Stomach (tissue), 9 donors: ENCODE measurements around the gene MCF2L. TPM values are rescaled to one million over a fixed set of nuclear protein-coding genes. Genes with fewer than 3 reads are reported as not detected.

Experiments used
- DNase-seq, 2 donors: peaks; one replicate each; pipeline versions ENCODE4 v3.0.0 to v3.0.0-alpha.2; 2013 to 2019
- H3K27ac ChIP-seq, 5 donors: fragments of 200-600 bp in 4 of 5; sonication (generic) in 4 of 5; one replicate each; pipeline ENCODE4 v1.5.1; 2013 to 2019; ENCODE audit warnings: mild to moderate bottlenecking in 1 of 5, moderate library complexity in 1 of 5
- H3K27me3 ChIP-seq, 3 donors: fragments of 200-600 bp; sonication (generic); one replicate each; pipeline ENCODE4 v1.5.1; 2017 to 2019; ENCODE audit warnings: mixed run types in 1 of 3
- H3K36me3 ChIP-seq, 4 donors: fragments of 200-600 bp; sonication (generic); 1 replicate in 3 of 4; 2 replicates in 1 of 4; pipeline ENCODE4 v1.5.1; 2016 to 2019
- H3K4me1 ChIP-seq, 4 donors: fragments of 200-600 bp; sonication (generic); one replicate each; pipeline ENCODE4 v1.5.1; 2016 to 2019
- H3K4me3 ChIP-seq, 4 donors: fragments of 200-600 bp; sonication (generic) in 3 of 4; one replicate each; pipeline ENCODE4 v1.5.1; 2016 to 2019; ENCODE audit warnings: mild to moderate bottlenecking in 1 of 4
- H3K9me3 ChIP-seq, 4 donors: fragments of 200-600 bp; sonication (generic); one replicate each; pipeline ENCODE4 v1.5.1; 2016 to 2019
- EP300 ChIP-seq: sonication (generic); formaldehyde crosslinking; IDR thresholded peaks from one replicate; pipeline ENCODE4 v1.6.1; 2017; ENCODE audit warnings: antibody characterized with exemption
- POLR2A ChIP-seq, 4 donors: fragments of 450-650 bp; IDR thresholded peaks; one replicate each; pipeline ENCODE4 v1.6.1; 2016; ENCODE audit warnings: antibody characterized with exemption in 4 of 4, control low read depth in 2 of 4, mild to moderate bottlenecking in 1 of 4, moderate library complexity in 1 of 4
- POLR2AphosphoS5 ChIP-seq, 3 donors: sonication (generic); formaldehyde crosslinking; IDR thresholded peaks; one replicate each; pipeline ENCODE4 v1.6.1; 2016; ENCODE audit warnings: antibody characterized with exemption in 3 of 3
- WGBS, 5 donors: extraction: QIAGEN DNeasy Blood & Tissue Kit in 3 of 5; methylation state at CpG; one replicate each; pipeline versions ENCODE4 v1.1.5 to v1.1.7; 2013 to 2018; 5-methylcytosine and 5-hydroxymethylcytosine counted together
- intact Hi-C: fragments of 100-400 bp; cut with DNase I; formaldehyde crosslinking; loops from one replicate; pipeline ENCODE4 v1.15.1; 2023; ENCODE audit warnings: low total_unique reads
- polyA plus RNA-seq, 3 donors: library from polyadenylated mRNA; stranded (reverse); fragments of 200-250 nt; gene quantifications; one replicate each; pipeline ENCODE4 v1.2.3, GENCODE V29; 2013
- total RNA-seq, 5 donors: library from RNA; depleted of rRNA; stranded (reverse); fragments of >200 nt; gene quantifications; one replicate each; pipeline versions ENCODE4 v1.1.0 to v1.2.3, GENCODE V29; 2014 to 2016
- TF ChIP-seq, protein P1 (sequence below), 7 experiments: fragments of 450-650 bp in 4 of 7; fragments of 200-600 bp in 3 of 7; sonication (generic) in 3 of 7; IDR thresholded peaks; one replicate each; pipeline ENCODE4 v1.5.1; 2016 to 2019; ENCODE audit warnings: antibody characterized with exemption in 7 of 7, control low read depth in 2 of 7, mild to moderate bottlenecking in 1 of 7
- donor health status: healthy with polysubstance abuse.
- donor health status: Bipolar disorder and iron deficiency.
- donor health status: healthy.

Gene MCF2L
- total and polyA plus RNA-seq, 8 donors: 10.8 to 363 (median 39.4) TPM

GRCh38 chr13:113040031-113040430, 71.0 kb downstream of the MCF2L start:
- H3K27ac ChIP-seq: no peak overlapping the region
- intact Hi-C loops: no loop called here
- H3K27me3 ChIP-seq: peaks cover 0 to 12% (median 0%) of the 10 kb centered on the region in 3 donors
- TF ChIP-seq EP300: no peak
- no peak for TF ChIP-seq POLR2A (IDR thresholded peaks at IDR 0.05)
- TF ChIP-seq POLR2AphosphoS5 (IDR thresholded peaks at IDR 0.05): no peak
- TF ChIP-seq, protein P1, sequence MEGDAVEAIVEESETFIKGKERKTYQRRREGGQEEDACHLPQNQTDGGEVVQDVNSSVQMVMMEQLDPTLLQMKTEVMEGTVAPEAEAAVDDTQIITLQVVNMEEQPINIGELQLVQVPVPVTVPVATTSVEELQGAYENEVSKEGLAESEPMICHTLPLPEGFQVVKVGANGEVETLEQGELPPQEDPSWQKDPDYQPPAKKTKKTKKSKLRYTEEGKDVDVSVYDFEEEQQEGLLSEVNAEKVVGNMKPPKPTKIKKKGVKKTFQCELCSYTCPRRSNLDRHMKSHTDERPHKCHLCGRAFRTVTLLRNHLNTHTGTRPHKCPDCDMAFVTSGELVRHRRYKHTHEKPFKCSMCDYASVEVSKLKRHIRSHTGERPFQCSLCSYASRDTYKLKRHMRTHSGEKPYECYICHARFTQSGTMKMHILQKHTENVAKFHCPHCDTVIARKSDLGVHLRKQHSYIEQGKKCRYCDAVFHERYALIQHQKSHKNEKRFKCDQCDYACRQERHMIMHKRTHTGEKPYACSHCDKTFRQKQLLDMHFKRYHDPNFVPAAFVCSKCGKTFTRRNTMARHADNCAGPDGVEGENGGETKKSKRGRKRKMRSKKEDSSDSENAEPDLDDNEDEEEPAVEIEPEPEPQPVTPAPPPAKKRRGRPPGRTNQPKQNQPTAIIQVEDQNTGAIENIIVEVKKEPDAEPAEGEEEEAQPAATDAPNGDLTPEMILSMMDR (IDR thresholded peaks at IDR 0.05): no peak
- peaks cover 0 to 7% (median 5%) of the 10 kb centered on the region in 4 donors for H3K4me1 ChIP-seq
- 83 to 89% (median 87%) methylated on average over 7 to 8 of the region's 8 CpGs for WGBS, 5 donors
- no peak for DNase-seq
- peaks cover 0 to 7% (median 2%) of the 10 kb centered on the region in 4 donors for H3K36me3 ChIP-seq
- no peak overlapping the region for H3K4me3 ChIP-seq
- H3K9me3 ChIP-seq: no peaks in the 10 kb centered on the region

DNA sequence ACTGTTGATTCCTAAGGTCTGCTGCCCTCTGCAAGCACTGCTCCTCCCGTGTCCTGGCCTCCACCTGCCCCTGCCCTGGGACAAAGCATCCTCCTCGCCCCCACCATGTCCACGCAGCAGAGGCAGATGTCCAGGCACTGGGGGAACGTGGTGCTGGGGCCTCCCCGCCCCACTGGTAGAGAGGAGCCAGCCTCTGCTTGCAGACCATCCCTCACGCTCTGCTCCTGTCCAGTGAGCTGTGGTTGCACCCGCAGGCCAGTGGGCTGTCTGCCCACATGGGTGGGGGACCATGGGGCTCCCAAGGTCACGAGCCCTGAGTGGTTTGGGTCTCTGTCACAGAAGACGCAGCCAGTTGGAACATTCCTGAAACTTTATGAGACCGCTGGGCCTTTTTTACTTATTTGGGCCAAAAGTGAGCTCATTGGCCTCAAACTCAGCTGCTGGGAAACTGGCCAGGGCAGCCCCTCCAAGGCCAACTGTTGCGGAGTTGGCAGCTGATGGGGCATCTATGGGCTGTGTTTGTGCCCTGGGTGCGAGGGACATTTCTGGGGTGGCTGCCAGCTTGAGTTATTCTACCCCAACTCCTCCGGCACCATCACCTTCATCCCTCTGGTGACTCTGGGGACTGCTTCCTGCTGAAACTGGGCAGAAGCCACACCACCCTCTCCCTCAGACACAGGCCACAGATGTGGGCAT, 71.7 kb downstream of the MCF2L start:
- Histone ChIP-seq H3K27me3 (peaks cover 0 to 12% (median 0%) of the 10 kb centered on the region in 3 donors), H3K36me3 (peaks cover 0 to 14% (median 5%) of the 10 kb centered on the region in 4 donors), H3K4me3 (no peak overlapping the region), H3K27ac (no peak overlapping the region), H3K4me1 (no peaks in the 10 kb centered on the region), H3K9me3 (no peaks in the 10 kb centered on the region)
- WGBS, 5 donors: 76 to 92% (median 85%) methylated on average over 9 to 13 of the region's 13 CpGs
- intact Hi-C loops: no loop called here
- DNase-seq: no peak
- TF ChIP-seq EP300 (no peak), POLR2AphosphoS5 (IDR thresholded peaks at IDR 0.05) (no peak), POLR2A (IDR thresholded peaks at IDR 0.05) (no peak)
- TF ChIP-seq, protein P1 (IDR thresholded peaks at IDR 0.05): no peak

- intact Hi-C loops: no loop called here
- no peak overlapping the region for H3K27ac ChIP-seq
- peaks cover 0 to 20% (median 10%) of the 10 kb centered on the region in 4 donors for H3K36me3 ChIP-seq
- DNase-seq: no peak
- H3K27me3 ChIP-seq: peaks cover 0 to 12% (median 0%) of the 10 kb centered on the region in 3 donors
- 64 to 85% (median 83%) methylated on average over 4 to 11 of the region's 11 CpGs for WGBS, 5 donors
- TF ChIP-seq EP300 (no peak), POLR2AphosphoS5 (IDR thresholded peaks at IDR 0.05) (no peak), POLR2A (IDR thresholded peaks at IDR 0.05) (no peak)
- TF ChIP-seq, protein P1 (IDR thresholded peaks at IDR 0.05): no peak
- no peaks in the 10 kb centered on the region for H3K9me3 ChIP-seq
- no peak overlapping the region for H3K4me3 ChIP-seq
- H3K4me1 ChIP-seq: no peaks in the 10 kb centered on the region
These were observed 72.3 kb downstream of the MCF2L start for GRCh38 chr13:113041293-113041690.

DNA sequence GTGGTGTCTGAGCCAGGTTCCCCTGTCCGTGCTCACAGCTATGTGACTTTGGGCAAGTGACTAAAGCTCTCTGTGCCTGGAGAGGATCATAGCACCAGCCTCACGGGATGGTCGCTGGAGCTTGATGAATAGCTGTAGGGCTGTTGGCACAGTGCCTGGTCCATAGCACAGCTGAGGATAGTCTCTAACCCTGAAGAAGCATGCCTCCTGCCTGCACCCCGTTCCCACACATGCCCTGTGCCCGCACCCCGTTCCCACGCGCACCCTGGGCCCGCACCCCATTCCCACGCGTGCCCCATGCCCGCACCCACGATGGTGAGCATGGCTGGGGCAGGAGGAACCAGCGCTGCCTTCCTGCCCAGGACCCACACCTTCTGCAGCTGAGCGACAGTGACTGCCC, 72.9 kb downstream of the MCF2L start:
- peaks cover 0 to 26% (median 16%) of the 10 kb centered on the region in 4 donors for H3K36me3 ChIP-seq
- no peak for DNase-seq

More for the DNA sequence above, 72.9 kb downstream of the MCF2L start:
- Histone ChIP-seq H3K27me3 (peaks cover 0 to 12% (median 0%) of the 10 kb centered on the region in 3 donors), H3K27ac (no peak overlapping the region), H3K4me1 (no peaks in the 10 kb centered on the region), H3K9me3 (no peaks in the 10 kb centered on the region), H3K4me3 (no peak overlapping the region)
- WGBS, 5 donors: 78 to 92% (median 89%) methylated on average over 12 to 15 of the region's 15 CpGs
- no peak for TF ChIP-seq POLR2AphosphoS5 (IDR thresholded peaks at IDR 0.05)
- TF ChIP-seq POLR2A (IDR thresholded peaks at IDR 0.05): no peak
- TF ChIP-seq, protein P1 (IDR thresholded peaks at IDR 0.05): no peak
- no peak for TF ChIP-seq EP300
- intact Hi-C loops: no loop called here
